ENCODE measurements around the gene PROB1. TPM values are rescaled to one million over a fixed set of nuclear protein-coding genes. Genes with fewer than 3 reads are reported as not detected.

The PROB1 gene
- polyA plus RNA-seq, 1 of the 3 experiments (the other 2 are of a cell fraction) = 0.44 TPM

- Histone ChIP-seq H3K9me3 (no peaks in the 10 kb centered on the region), H3K36me3 (replicated peaks in 1 of 2; ENCODE audit: control insufficient read depth in 1 of 2, insufficient read depth in 2 of 2, low read length in 1 of 2) (no peaks in the 10 kb centered on the region), H3K79me2 (ENCODE audit: insufficient read depth) (no peaks in the 10 kb centered on the region), H3K9ac (no peak overlapping the region), H4K20me1 (ENCODE audit: insufficient read depth) (no peaks in the 10 kb centered on the region), H3K4me3 (ENCODE audit: low read depth in 2 of 2, low read length in 1 of 2) (no peak overlapping the region), H2AFZ (ENCODE audit: low read depth) (no peak overlapping the region), H3K4me1 (ENCODE audit: control insufficient read depth in 1 of 2, insufficient read depth in 2 of 2, low read depth in 1 of 2, low read length in 1 of 2) (peaks cover 0 to 3% of the 10 kb centered on the region in 2 experiments; a peak in 1 of 4 replicates), H3K27ac (ENCODE audit: low read depth in 2 of 2, low read length in 1 of 2) (no peak overlapping the region), H3K9me2 (no peaks in the 10 kb centered on the region), H3F3A (replicated peaks; ENCODE audit: insufficient read depth) (no peaks in the 10 kb centered on the region), H3K4me2 (no peak overlapping the region), H3K27me3 (ENCODE audit: insufficient read depth) (peaks cover 12% of the 10 kb centered on the region; the same call in 1 of the 2 replicates)
- POLR2A ChIA-PET = no interaction called here
- CTCF ChIA-PET = interaction anchor here (1.1 to 6.3 kb wide), 3 partner anchors 11 to 23 kb away, joined by 4 to 29 read pairs (median 6); partner anchors contain the start of gene SPATA24
- DNase-seq = no peak
- 77% methylated on average over 33 of the region's 33 CpGs for WGBS (ENCODE audit: low lambda C conversion rate)
- TF ChIP-seq USF1 (IDR thresholded peaks at IDR 0.05; ENCODE audit: borderline replicate concordance, low read depth) = no peak
- TF ChIP-seq CHD2 (IDR thresholded peaks at IDR 0.05; ENCODE audit: low read length, partially characterized antibody) = no peak
- TF ChIP-seq TCF12 (IDR thresholded peaks at IDR 0.05) = no peak
- TF ChIP-seq, protein P1, sequence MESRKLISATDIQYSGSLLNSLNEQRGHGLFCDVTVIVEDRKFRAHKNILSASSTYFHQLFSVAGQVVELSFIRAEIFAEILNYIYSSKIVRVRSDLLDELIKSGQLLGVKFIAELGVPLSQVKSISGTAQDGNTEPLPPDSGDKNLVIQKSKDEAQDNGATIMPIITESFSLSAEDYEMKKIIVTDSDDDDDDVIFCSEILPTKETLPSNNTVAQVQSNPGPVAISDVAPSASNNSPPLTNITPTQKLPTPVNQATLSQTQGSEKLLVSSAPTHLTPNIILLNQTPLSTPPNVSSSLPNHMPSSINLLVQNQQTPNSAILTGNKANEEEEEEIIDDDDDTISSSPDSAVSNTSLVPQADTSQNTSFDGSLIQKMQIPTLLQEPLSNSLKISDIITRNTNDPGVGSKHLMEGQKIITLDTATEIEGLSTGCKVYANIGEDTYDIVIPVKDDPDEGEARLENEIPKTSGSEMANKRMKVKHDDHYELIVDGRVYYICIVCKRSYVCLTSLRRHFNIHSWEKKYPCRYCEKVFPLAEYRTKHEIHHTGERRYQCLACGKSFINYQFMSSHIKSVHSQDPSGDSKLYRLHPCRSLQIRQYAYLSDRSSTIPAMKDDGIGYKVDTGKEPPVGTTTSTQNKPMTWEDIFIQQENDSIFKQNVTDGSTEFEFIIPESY (IDR thresholded peaks at IDR 0.05; ENCODE audit: borderline replicate concordance, low read depth) = no peak
- no peak for TF ChIP-seq EP300 (IDR thresholded peaks at IDR 0.05; ENCODE audit: borderline replicate concordance in 1 of 2, low read depth in 1 of 2, low read length in 1 of 2)
- no peak for TF ChIP-seq POLR2AphosphoS5 (IDR thresholded peaks at IDR 0.05; ENCODE audit: low read depth, low read length)
- TF ChIP-seq PBX3 (IDR thresholded peaks at IDR 0.05) = no peak
- TF ChIP-seq IRF3 (IDR thresholded peaks at IDR 0.05; ENCODE audit: low read depth, low read length) = no peak
- TF ChIP-seq, protein P2, sequence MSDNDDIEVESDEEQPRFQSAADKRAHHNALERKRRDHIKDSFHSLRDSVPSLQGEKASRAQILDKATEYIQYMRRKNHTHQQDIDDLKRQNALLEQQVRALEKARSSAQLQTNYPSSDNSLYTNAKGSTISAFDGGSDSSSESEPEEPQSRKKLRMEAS (IDR thresholded peaks at IDR 0.05; ENCODE audit: low read depth) = no peak
- no peak for TF ChIP-seq EZH2phosphoT487 (IDR thresholded peaks at IDR 0.05; ENCODE audit: borderline replicate concordance, low read depth)
- TF ChIP-seq GABPA (IDR thresholded peaks at IDR 0.05; ENCODE audit: low read depth) = no peak
Observed at GRCh38 chr5:139391570-139392323, 3.2 kb downstream of the PROB1 start.

Data from SK-N-SH (cell line).